H1 (cell line): ENCODE data around the gene MXD4.

Source experiments
- BRCA1 ChIP-seq: IDR thresholded peaks from 2 replicates; pipeline ENCODE4 v1.6.1; 2012; ENCODE audit warnings: low read depth, low read length, improper control_type of control experiment
- CHD2 ChIP-seq: IDR thresholded peaks from 2 replicates; pipeline ENCODE4 v1.6.1; 2012; ENCODE audit warnings: low read length, improper control_type of control experiment
- CTCF ChIP-seq, 3 experiments: IDR thresholded peaks; 1 replicate in 2 of 3; 2 replicates in 1 of 3; pipeline versions ENCODE4 v1.5.1 to v1.6.1; 2011; ENCODE audit warnings: low read length in 3 of 3, mild to moderate bottlenecking in 3 of 3, inconsistent platforms in 2 of 3, low read depth in 1 of 3, moderate library complexity in 1 of 3; ENCODE audit not compliant: insufficient read depth in 1 of 3; ENCODE audit errors: control extremely low read depth in 1 of 3
- KDM1A ChIP-seq: fragments of 200-600, 300-600 bp; sonication (generic); IDR thresholded peaks from 2 replicates; pipeline ENCODE4 v1.7.1; 2016; ENCODE audit warnings: mild to moderate bottlenecking, low read length, borderline replicate concordance

DNA sequence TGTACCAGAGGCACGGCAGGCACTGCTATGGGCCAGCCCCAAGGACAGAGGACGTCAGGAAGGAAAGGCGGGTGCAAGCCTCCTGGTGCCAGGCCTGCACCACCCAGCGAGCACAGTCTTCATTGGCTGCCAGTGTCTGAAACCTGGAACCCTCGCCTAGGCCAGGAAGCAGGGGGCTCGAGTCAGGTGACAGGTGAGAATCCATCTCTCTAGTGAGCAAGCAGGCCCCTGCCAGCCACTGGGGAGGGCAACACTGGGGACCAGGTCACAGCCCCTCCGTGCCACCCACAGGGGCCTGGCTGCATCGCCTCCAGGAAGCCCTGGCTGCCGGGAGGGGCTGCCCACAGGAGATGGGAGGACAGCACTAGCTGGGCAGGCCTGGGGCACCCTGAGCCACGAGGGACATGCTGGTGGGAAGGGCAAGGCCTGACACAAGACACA lies 13.1 kb downstream of the MXD4 start:
- TF ChIP-seq BRCA1 (no peak), CTCF (IDR thresholded peaks at IDR 0.05; ENCODE audit: control extremely low read depth in 1 of 3, insufficient read depth in 1 of 3, low read depth in 1 of 3, low read length in 3 of 3) (no peak), CHD2 (no peak), KDM1A (no peak)
